ENCODE data around the gene COL23A1. TPM values are rescaled to one million over a fixed set of nuclear protein-coding genes. Genes with fewer than 3 reads are reported as not detected.

COL23A1 gene
- total and polyA plus RNA-seq, 2 of the 8 experiments (the other 6 are each of a cell fraction or from before 2014, with no cell fraction given): 3.1 to 4.7 TPM

DNA sequence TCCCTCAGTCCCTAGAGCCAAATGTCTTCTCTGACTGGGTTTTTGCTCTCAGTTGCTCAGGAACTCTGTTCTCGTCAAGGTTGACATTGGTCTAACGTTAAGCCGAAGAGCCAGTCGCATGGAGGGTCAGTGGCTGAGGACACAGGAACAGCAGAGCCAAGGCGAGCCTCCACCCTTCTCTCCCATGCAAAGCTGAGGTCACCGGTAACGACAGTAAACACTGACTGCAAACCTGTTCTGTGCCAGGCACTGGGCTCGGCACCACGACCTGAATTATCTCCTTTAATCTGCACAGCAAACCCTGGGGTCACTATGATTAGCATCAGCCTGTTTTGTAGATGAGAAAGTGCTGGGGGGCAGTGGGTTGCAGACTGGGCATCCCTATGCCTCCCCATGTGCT lies 171.0 kb downstream of the COL23A1 start (continued):
- TF ChIP-seq, protein P1, sequence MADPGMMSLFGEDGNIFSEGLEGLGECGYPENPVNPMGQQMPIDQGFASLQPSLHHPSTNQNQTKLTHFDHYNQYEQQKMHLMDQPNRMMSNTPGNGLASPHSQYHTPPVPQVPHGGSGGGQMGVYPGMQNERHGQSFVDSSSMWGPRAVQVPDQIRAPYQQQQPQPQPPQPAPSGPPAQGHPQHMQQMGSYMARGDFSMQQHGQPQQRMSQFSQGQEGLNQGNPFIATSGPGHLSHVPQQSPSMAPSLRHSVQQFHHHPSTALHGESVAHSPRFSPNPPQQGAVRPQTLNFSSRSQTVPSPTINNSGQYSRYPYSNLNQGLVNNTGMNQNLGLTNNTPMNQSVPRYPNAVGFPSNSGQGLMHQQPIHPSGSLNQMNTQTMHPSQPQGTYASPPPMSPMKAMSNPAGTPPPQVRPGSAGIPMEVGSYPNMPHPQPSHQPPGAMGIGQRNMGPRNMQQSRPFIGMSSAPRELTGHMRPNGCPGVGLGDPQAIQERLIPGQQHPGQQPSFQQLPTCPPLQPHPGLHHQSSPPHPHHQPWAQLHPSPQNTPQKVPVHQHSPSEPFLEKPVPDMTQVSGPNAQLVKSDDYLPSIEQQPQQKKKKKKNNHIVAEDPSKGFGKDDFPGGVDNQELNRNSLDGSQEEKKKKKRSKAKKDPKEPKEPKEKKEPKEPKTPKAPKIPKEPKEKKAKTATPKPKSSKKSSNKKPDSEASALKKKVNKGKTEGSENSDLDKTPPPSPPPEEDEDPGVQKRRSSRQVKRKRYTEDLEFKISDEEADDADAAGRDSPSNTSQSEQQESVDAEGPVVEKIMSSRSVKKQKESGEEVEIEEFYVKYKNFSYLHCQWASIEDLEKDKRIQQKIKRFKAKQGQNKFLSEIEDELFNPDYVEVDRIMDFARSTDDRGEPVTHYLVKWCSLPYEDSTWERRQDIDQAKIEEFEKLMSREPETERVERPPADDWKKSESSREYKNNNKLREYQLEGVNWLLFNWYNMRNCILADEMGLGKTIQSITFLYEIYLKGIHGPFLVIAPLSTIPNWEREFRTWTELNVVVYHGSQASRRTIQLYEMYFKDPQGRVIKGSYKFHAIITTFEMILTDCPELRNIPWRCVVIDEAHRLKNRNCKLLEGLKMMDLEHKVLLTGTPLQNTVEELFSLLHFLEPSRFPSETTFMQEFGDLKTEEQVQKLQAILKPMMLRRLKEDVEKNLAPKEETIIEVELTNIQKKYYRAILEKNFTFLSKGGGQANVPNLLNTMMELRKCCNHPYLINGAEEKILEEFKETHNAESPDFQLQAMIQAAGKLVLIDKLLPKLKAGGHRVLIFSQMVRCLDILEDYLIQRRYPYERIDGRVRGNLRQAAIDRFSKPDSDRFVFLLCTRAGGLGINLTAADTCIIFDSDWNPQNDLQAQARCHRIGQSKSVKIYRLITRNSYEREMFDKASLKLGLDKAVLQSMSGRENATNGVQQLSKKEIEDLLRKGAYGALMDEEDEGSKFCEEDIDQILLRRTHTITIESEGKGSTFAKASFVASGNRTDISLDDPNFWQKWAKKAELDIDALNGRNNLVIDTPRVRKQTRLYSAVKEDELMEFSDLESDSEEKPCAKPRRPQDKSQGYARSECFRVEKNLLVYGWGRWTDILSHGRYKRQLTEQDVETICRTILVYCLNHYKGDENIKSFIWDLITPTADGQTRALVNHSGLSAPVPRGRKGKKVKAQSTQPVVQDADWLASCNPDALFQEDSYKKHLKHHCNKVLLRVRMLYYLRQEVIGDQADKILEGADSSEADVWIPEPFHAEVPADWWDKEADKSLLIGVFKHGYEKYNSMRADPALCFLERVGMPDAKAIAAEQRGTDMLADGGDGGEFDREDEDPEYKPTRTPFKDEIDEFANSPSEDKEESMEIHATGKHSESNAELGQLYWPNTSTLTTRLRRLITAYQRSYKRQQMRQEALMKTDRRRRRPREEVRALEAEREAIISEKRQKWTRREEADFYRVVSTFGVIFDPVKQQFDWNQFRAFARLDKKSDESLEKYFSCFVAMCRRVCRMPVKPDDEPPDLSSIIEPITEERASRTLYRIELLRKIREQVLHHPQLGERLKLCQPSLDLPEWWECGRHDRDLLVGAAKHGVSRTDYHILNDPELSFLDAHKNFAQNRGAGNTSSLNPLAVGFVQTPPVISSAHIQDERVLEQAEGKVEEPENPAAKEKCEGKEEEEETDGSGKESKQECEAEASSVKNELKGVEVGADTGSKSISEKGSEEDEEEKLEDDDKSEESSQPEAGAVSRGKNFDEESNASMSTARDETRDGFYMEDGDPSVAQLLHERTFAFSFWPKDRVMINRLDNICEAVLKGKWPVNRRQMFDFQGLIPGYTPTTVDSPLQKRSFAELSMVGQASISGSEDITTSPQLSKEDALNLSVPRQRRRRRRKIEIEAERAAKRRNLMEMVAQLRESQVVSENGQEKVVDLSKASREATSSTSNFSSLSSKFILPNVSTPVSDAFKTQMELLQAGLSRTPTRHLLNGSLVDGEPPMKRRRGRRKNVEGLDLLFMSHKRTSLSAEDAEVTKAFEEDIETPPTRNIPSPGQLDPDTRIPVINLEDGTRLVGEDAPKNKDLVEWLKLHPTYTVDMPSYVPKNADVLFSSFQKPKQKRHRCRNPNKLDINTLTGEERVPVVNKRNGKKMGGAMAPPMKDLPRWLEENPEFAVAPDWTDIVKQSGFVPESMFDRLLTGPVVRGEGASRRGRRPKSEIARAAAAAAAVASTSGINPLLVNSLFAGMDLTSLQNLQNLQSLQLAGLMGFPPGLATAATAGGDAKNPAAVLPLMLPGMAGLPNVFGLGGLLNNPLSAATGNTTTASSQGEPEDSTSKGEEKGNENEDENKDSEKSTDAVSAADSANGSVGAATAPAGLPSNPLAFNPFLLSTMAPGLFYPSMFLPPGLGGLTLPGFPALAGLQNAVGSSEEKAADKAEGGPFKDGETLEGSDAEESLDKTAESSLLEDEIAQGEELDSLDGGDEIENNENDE (IDR thresholded peaks at IDR 0.05; ENCODE audit: insufficient replicate concordance, low read length): no peak
- TF ChIP-seq RXRA (IDR thresholded peaks at IDR 0.05; ENCODE audit: insufficient read depth, low read depth, low read length): no peak
- no peak for TF ChIP-seq SP4 (IDR thresholded peaks at IDR 0.05; ENCODE audit: low read length)
- no peak for TF ChIP-seq ZNF274 (IDR thresholded peaks at IDR 0.05; ENCODE audit: borderline replicate concordance, extremely low read depth, low read length)
- no peak for TF ChIP-seq FOSL1 (IDR thresholded peaks at IDR 0.05; ENCODE audit: insufficient read depth, low read depth, low read length)
- no peak for TF ChIP-seq KDM1A (IDR thresholded peaks at IDR 0.05; ENCODE audit: borderline replicate concordance, low read length)
- no peak for TF ChIP-seq E2F6 (IDR thresholded peaks at IDR 0.05)

Data from H1 (cell line).